ENCODE data around the gene ZNF558.

DNA sequence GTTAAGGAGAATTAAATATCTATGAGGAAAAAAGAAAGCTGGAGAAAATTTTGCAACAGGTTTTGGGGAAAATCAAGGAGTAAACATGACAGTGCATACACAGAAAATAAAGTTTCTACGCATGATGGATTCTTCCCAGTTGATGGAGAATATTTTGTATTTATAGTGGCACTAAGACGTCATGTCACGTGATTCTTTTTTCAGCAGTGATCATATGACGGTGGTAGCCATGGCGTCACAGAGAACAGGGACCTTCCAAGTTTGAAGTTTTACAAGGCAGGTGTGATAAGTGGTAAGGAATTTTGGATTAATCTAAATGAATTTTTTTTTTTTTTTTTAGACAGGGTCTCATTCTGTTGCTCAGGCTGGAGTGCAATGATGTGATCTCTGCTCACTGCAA is 8.6 kb upstream of the ZNF558 start:
- TF ChIP-seq POLR2A (IDR thresholded peaks at IDR 0.05) (no peak), CTCF (IDR thresholded peaks at IDR 0.05 in 8 of 11, conservative IDR thresholded peaks at IDR 0.05 in 3 of 11) (no peak), POLR2AphosphoS5 (IDR thresholded peaks at IDR 0.05) (no peak)

Data from spleen (tissue), 7 donors.